ENCODE data around the gene COX7A2. TPM values are rescaled to one million over a fixed set of nuclear protein-coding genes. Genes with fewer than 3 reads are reported as not detected.

COX7A2 gene
- total RNA-seq, 1 donor from 2014 or later, result 342 TPM

DNA sequence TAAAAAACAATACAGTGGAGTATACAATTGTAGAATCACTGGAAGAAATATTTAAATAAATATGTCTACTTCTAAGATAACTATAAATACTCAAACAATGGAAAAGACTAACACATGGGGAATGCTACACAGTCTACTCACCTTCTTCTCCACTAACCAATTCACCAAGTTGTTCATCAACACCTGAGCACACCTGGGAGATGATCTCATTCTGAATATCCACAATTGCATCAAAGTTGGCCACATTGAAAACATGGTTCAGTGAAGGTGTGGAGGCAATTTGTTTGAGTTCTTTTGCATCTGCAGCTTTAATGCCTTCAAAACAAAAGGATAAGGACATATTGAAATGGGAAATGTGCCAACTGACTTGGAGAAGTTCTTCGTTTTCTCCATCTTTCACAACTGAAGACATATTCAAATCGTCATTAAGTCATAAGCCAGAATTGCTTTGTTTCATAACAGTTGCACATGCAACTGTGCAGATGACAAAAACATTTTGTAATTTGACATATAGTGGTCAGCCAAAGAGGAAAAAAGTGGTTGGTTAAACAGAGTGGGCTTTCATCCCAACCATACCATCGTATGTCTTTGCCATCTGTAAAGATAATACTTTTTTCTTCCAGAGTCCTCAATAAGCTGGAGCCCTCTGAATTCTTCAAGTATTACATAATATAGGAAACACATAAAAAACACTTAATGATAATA, 55.2 kb downstream of the COX7A2 start:
- DNase-seq (ENCODE audit: low read depth), result no peak
- no peak for TF ChIP-seq CTCF (conservative IDR thresholded peaks at IDR 0.05; ENCODE audit: low read depth, low read length)
- H3K4me3 ChIP-seq (ENCODE audit: low read depth, low read length), result no peak overlapping the region

Other genes with a start within 250 kb of the COX7A2 start
- 17.5 and 37.7 TPM in 2 replicates for gene COL12A1, start 37.7 kb downstream of the COX7A2 start, total RNA-seq
- gene TMEM30A, start 41.0 kb upstream of the COX7A2 start, total RNA-seq, result 62.7 and 73.1 TPM in 2 replicates
- under 0.01 and 0.07 TPM in 2 replicates for gene FILIP1, start 250.0 kb upstream of the COX7A2 start, total RNA-seq